SK-N-SH (cell line): ENCODE results near the gene THADA. TPM values are rescaled to one million over a fixed set of nuclear protein-coding genes. Genes with fewer than 3 reads are reported as not detected.

ENCODE experiments used
- CTCF ChIA-PET: fragments of 300-600, 350-600 bp; formaldehyde crosslinking; extraction: SDS; loops from one replicate; lab custom pipeline; 2021; lab: Yijun Ruan, JAX
- POLR2A ChIA-PET: fragments of 350-600 bp; sonication (Branson Sonifier 250); formaldehyde crosslinking; extraction: SDS; loops from one replicate; lab custom pipeline; 2020; ENCODE audit warnings: antibody characterized with exemption, inconsistent platforms; lab: Yijun Ruan, JAX
- DNase-seq: peaks from one replicate; pipeline ENCODE4 v3.0.0; 2012
- H2AFZ ChIP-seq: fragments of 200-600 bp; sonication (generic); 2 replicates; pipeline ENCODE4 v1.8.1; 2016; ENCODE audit warnings: antibody characterized with exemption, mild to moderate bottlenecking, low read depth
- H3F3A ChIP-seq: fragments of 200-600 bp; sonication (generic); replicated peaks from 2 replicates; pipeline ENCODE3; 2016; ENCODE audit warnings: antibody characterized with exemption, mild to moderate bottlenecking; ENCODE audit not compliant: insufficient read depth
- H3K27ac ChIP-seq, 2 experiments: fragments of 200-500 bp in 1 of 2; fragments of 200-600 bp in 1 of 2; sonication (Bioruptor generic) in 1 of 2; sonication (generic), shearing (Covaris generic) in 1 of 2; 2 replicates each; pipeline versions ENCODE4 v1.5.1 to v1.6.1; 2014 to 2016; ENCODE audit warnings: low read depth in 2 of 2, inconsistent platforms in 1 of 2, low read length in 1 of 2, mild to moderate bottlenecking in 1 of 2, mixed read lengths in 1 of 2
- H3K27me3 ChIP-seq: fragments of 200-600 bp; sonication (generic), shearing (Covaris generic); 2 replicates; pipeline ENCODE4 v1.6.1; 2016; ENCODE audit warnings: mixed run types; ENCODE audit not compliant: insufficient read depth
- H3K36me3 ChIP-seq, 2 experiments: fragments of 200-500 bp in 1 of 2; fragments of 200-600 bp in 1 of 2; sonication (Bioruptor generic) in 1 of 2; sonication (generic) in 1 of 2; replicated peaks in 1 of 2; 2 replicates each; pipeline versions ENCODE3 to v1.5.1; 2014 to 2016; ENCODE audit warnings: low read length in 1 of 2, mild to moderate bottlenecking in 1 of 2; ENCODE audit not compliant: insufficient read depth in 2 of 2, control insufficient read depth in 1 of 2
- H3K4me1 ChIP-seq, 2 experiments: fragments of 200-500 bp in 1 of 2; fragments of 200-600 bp in 1 of 2; sonication (Bioruptor generic) in 1 of 2; sonication (generic), shearing (Covaris generic) in 1 of 2; 2 replicates each; pipeline versions ENCODE4 v1.5.1 to v1.6.1; 2014 to 2016; ENCODE audit warnings: low read depth in 1 of 2, low read length in 1 of 2, mixed run types in 1 of 2; ENCODE audit not compliant: insufficient read depth in 2 of 2, control insufficient read depth in 1 of 2
- H3K4me2 ChIP-seq: fragments of 200-600 bp; sonication (generic), shearing (Covaris generic); 2 replicates; pipeline ENCODE4 v1.6.1; 2017; ENCODE audit warnings: mixed run types
- H3K4me3 ChIP-seq, 2 experiments: fragments of 200-500 bp in 1 of 2; fragments of 200-600 bp in 1 of 2; sonication (Bioruptor generic) in 1 of 2; sonication (generic), shearing (Covaris generic) in 1 of 2; 2 replicates each; pipeline versions ENCODE4 v1.5.1 to v1.8.1; 2014 to 2016; ENCODE audit warnings: low read depth in 2 of 2, inconsistent platforms in 1 of 2, low read length in 1 of 2, mild to moderate bottlenecking in 1 of 2, mixed read lengths in 1 of 2, moderate library complexity in 1 of 2
- H3K79me2 ChIP-seq: fragments of 200-600 bp; sonication (generic); 2 replicates; pipeline ENCODE4 v1.8.1; 2017; ENCODE audit warnings: mild to moderate bottlenecking; ENCODE audit not compliant: insufficient read depth
- H3K9ac ChIP-seq: fragments of 200-600 bp; sonication (generic); 2 replicates; pipeline ENCODE4 v1.6.1; 2017; ENCODE audit warnings: mixed run types
- H3K9me2 ChIP-seq: fragments of 200-600 bp; sonication (generic); 2 replicates; pipeline ENCODE4 v1.6.1; 2017; ENCODE audit warnings: mixed run types
- H3K9me3 ChIP-seq: fragments of 200-600 bp; sonication (generic); 2 replicates; pipeline ENCODE4 v1.6.1; 2017; ENCODE audit warnings: mixed run types, mild to moderate bottlenecking, moderate library complexity
- H4K20me1 ChIP-seq: fragments of 200-600 bp; sonication (generic); 2 replicates; pipeline ENCODE4 v1.6.1; 2017; ENCODE audit warnings: mild to moderate bottlenecking, mixed run types; ENCODE audit not compliant: insufficient read depth
- CTCF ChIP-seq: fragments of 200-600 bp; sonication (generic); IDR thresholded peaks from 2 replicates; pipeline ENCODE4 v1.6.1; 2017; ENCODE audit warnings: antibody characterized with exemption, mild to moderate bottlenecking, moderate library complexity
- EP300 ChIP-seq, 2 experiments: IDR thresholded peaks; 2 replicates each; pipeline versions ENCODE4 v1.4.0 to v1.6.1; 2012; ENCODE audit warnings: borderline replicate concordance in 1 of 2, low read depth in 1 of 2, low read length in 1 of 2
- EZH2phosphoT487 ChIP-seq: fragments of 200-600 bp; sonication (generic); IDR thresholded peaks from 2 replicates; pipeline ENCODE4 v1.6.1; 2017; ENCODE audit warnings: low read depth, mixed run types, mild to moderate bottlenecking, antibody characterized with exemption, moderate library complexity, borderline replicate concordance
- FOXM1 ChIP-seq: IDR thresholded peaks from 2 replicates; pipeline ENCODE4 v1.4.0; 2012; ENCODE audit warnings: low read depth, mild to moderate bottlenecking
- GABPA ChIP-seq: IDR thresholded peaks from 2 replicates; pipeline ENCODE4 v1.4.0; 2012; ENCODE audit warnings: low read depth, mild to moderate bottlenecking
- GATA2 ChIP-seq: sonication (generic); formaldehyde crosslinking; IDR thresholded peaks from 2 replicates; pipeline ENCODE4 v1.5.0; 2020; ENCODE audit warnings: mild to moderate bottlenecking, missing genetic modification reagents
- IRF3 ChIP-seq: fragments of 150-350 bp; IDR thresholded peaks from 2 replicates; pipeline ENCODE4 v1.6.1; 2016; ENCODE audit warnings: mild to moderate bottlenecking, low read depth, low read length
- MEF2A ChIP-seq: IDR thresholded peaks from 2 replicates; pipeline ENCODE4 v1.4.0; 2012; ENCODE audit warnings: low read depth, borderline replicate concordance
- NFIC ChIP-seq: IDR thresholded peaks from 2 replicates; pipeline ENCODE4 v1.4.0; 2012; ENCODE audit warnings: borderline replicate concordance
- PBX3 ChIP-seq: IDR thresholded peaks from 2 replicates; pipeline ENCODE4; 2012
- RAD21 ChIP-seq: IDR thresholded peaks from 2 replicates; pipeline ENCODE4 v1.6.1; 2012; ENCODE audit warnings: mild to moderate bottlenecking, low read length
- RCOR1 ChIP-seq: fragments of 150-350 bp; IDR thresholded peaks from 2 replicates; pipeline ENCODE4 v1.6.1; 2017; ENCODE audit warnings: antibody characterized with exemption, low read length
- RFX5 ChIP-seq: IDR thresholded peaks from 2 replicates; pipeline ENCODE4 v1.6.1; 2012; ENCODE audit warnings: mild to moderate bottlenecking, improper control_type of control experiment, low read length
- RXRA ChIP-seq: IDR thresholded peaks from 2 replicates; pipeline ENCODE4 v1.4.0; 2012; ENCODE audit warnings: low read depth, mild to moderate bottlenecking, borderline replicate concordance
- SIN3A ChIP-seq: IDR thresholded peaks from 2 replicates; pipeline ENCODE4 v1.6.1; 2012; ENCODE audit warnings: low read depth, mild to moderate bottlenecking, low read length, moderate library complexity, borderline replicate concordance
- TAF1 ChIP-seq: IDR thresholded peaks from 2 replicates; pipeline ENCODE4 v1.6.1; 2012; ENCODE audit warnings: low read depth, mild to moderate bottlenecking, low read length, moderate library complexity, borderline replicate concordance
- USF2 ChIP-seq: fragments of 150-350 bp; IDR thresholded peaks from 2 replicates; pipeline ENCODE4 v1.6.1; 2017; ENCODE audit warnings: antibody characterized with exemption, low read length, low read depth, borderline replicate concordance
- YY1 ChIP-seq: IDR thresholded peaks from 2 replicates; pipeline ENCODE4 v1.4.0; 2012; ENCODE audit warnings: low read depth, mild to moderate bottlenecking
- WGBS: methylation state at CpG from one replicate; pipeline ENCODE4 v1.1.6; 2017; ENCODE audit warnings: low lambda C conversion rate; 5-methylcytosine and 5-hydroxymethylcytosine counted together
- polyA plus RNA-seq, 3 experiments: library from polyadenylated mRNA; depleted of rRNA; stranded (reverse); fragments of >200 nt; gene quantifications; 2 replicates each; pipeline ENCODE4 v1.2.3, GENCODE V29; 2012

Gene THADA
- polyA plus RNA-seq, 1 of the 3 experiments (the other 2 are of a cell fraction), result 25.6 TPM

- ChIA-PET POLR2A (no interaction called here), CTCF (interaction anchor here (1.0 to 7.0 kb wide), 14 partner anchors 11 to 710 kb away, joined by 3 to 85 read pairs (median 6); partner anchors contain the start of gene ZFP36L2)
- Histone ChIP-seq H3K4me3 (no peak overlapping the region), H3K27me3 (no peaks in the 10 kb centered on the region), H4K20me1 (no peaks in the 10 kb centered on the region), H3K79me2 (no peaks in the 10 kb centered on the region; the same call in 1 of the 2 replicates), H3K4me2 (no peak overlapping the region; the same call in 1 of the 2 replicates), H3K9ac (no peak overlapping the region), H3K9me3 (no peaks in the 10 kb centered on the region), H2AFZ (no peak overlapping the region), H3F3A (peaks cover 6% of the 10 kb centered on the region), H3K4me1 (peaks cover 8 to 13% of the 10 kb centered on the region in 2 experiments), H3K36me3 (peaks cover 10 to 22% of the 10 kb centered on the region in 2 experiments), H3K9me2 (no peaks in the 10 kb centered on the region), H3K27ac (no peak overlapping the region; a peak in 1 of 4 replicates)
- TF ChIP-seq USF2 (no peak), CTCF (no peak), EZH2phosphoT487 (no peak), RFX5 (no peak), IRF3 (no peak), GATA2 (CRISPR knock-in tag) (no peak), TAF1 (no peak), RAD21 (no peak), SIN3A (no peak), YY1 (no peak)
- DNase-seq, result no peak
- WGBS, result 93% methylated on average over 1 of the region's 1 CpG
These were observed 57.7 kb downstream of the THADA start for GRCh38 chr2:43538034-43538670.

GRCh38 chr2:43537137-43537536 is 58.7 kb downstream of the THADA start:
- Histone ChIP-seq H3K27ac (no peak overlapping the region), H3K36me3 (peaks cover 14 to 22% of the 10 kb centered on the region in 2 experiments), H3K79me2 (no peaks in the 10 kb centered on the region; the same call in 1 of the 2 replicates), H3K27me3 (no peaks in the 10 kb centered on the region), H3F3A (peaks cover 6% of the 10 kb centered on the region), H3K4me3 (no peak overlapping the region), H3K9me2 (no peaks in the 10 kb centered on the region), H3K4me1 (peaks cover 8 to 13% of the 10 kb centered on the region in 2 experiments), H2AFZ (no peak overlapping the region), H3K4me2 (no peak overlapping the region), H4K20me1 (no peaks in the 10 kb centered on the region), H3K9me3 (no peaks in the 10 kb centered on the region), H3K9ac (no peak overlapping the region)
- WGBS, result 95% methylated on average over 2 of the region's 2 CpGs
- ChIA-PET POLR2A (no interaction called here), CTCF (interaction anchor here (0.6 to 7.0 kb wide), 13 partner anchors 9 to 709 kb away, joined by 3 to 85 read pairs (median 6); partner anchors contain the start of gene ZFP36L2)
- no peak for DNase-seq
- TF ChIP-seq GABPA (no peak), EP300 (IDR thresholded peaks at IDR 0.05; ENCODE audit: borderline replicate concordance in 1 of 2, low read depth in 1 of 2, low read length in 1 of 2) (no peak), PBX3 (no peak), RXRA (no peak), RCOR1 (no peak), TAF1 (no peak), MEF2A (no peak), IRF3 (no peak), NFIC (no peak), FOXM1 (no peak), SIN3A (no peak), USF2 (no peak)
